Panc1 (cell line): ENCODE results near the gene GOLGA8K. TPM values are rescaled to one million over a fixed set of nuclear protein-coding genes. Genes with fewer than 3 reads are reported as not detected.
"Not testable (repeated sequence)": the region's sequence is repeated elsewhere in the genome, so short reads cannot be mapped to it uniquely, and the experiment has no call there.

ENCODE experiments used
- ATAC-seq: fragments of 200-7000 bp; cut with Tn5 transposase; 2 replicates; pipeline ENCODE4 v1.9.1; 2020; ENCODE audit warnings: mild to moderate bottlenecking, moderate library complexity
- BruUV-seq: library from RNA; stranded (reverse); fragments of 400-500 nt; replicated peaks from 2 replicates; lab custom pipeline; 2021; lab: Mats Ljungman, UMichigan
- CTCF ChIA-PET: fragments of 300-600 bp; sonication (Branson Sonifier 250); formaldehyde crosslinking; loops from one replicate; lab custom pipeline; 2022; ENCODE audit warnings: antibody characterized with exemption; lab: Charles Lee
- POLR2A ChIA-PET: fragments of 300-600 bp; sonication (Branson Sonifier 250); formaldehyde crosslinking; loops from one replicate; lab custom pipeline; 2022; ENCODE audit warnings: antibody characterized with exemption; lab: Charles Lee
- DNase-seq: peaks from one replicate; pipeline ENCODE4 v3.0.0-alpha.2; 2010; ENCODE audit warnings: low read depth, low spot score
- H3K27ac ChIP-seq: 2 replicates; pipeline ENCODE4 v1.5.1; 2011; ENCODE audit warnings: mild to moderate bottlenecking, low read length, inconsistent platforms
- H3K27me3 ChIP-seq: fragments of 200-500 bp; sonication (Bioruptor generic); 2 replicates; pipeline ENCODE4 v1.6.0; 2014; ENCODE audit warnings: low read length, inconsistent platforms; ENCODE audit not compliant: control insufficient read depth, insufficient read depth
- H3K36me3 ChIP-seq: fragments of 200-500 bp; sonication (Bioruptor generic); 2 replicates; pipeline ENCODE4 v1.5.1; 2014; ENCODE audit warnings: inconsistent platforms, mild to moderate bottlenecking, low read length, moderate library complexity; ENCODE audit not compliant: control insufficient read depth, insufficient read depth
- H3K4me1 ChIP-seq: 2 replicates; pipeline ENCODE4 v1.5.1; 2011; ENCODE audit warnings: inconsistent platforms, mild to moderate bottlenecking, low read length, moderate library complexity; ENCODE audit not compliant: control insufficient read depth, insufficient read depth
- H3K4me3 ChIP-seq, 2 experiments: 2 replicates each; pipeline ENCODE4 v1.5.1; 2011 to 2012; ENCODE audit warnings: low read depth in 2 of 2, low read length in 2 of 2, mild to moderate bottlenecking in 2 of 2, inconsistent platforms in 1 of 2, moderate library complexity in 1 of 2
- H3K9me3 ChIP-seq: fragments of 200-500 bp; sonication (Bioruptor generic); 2 replicates; pipeline ENCODE4 v1.5.1; 2014; ENCODE audit warnings: low read depth, mild to moderate bottlenecking, inconsistent platforms, low read length, moderate library complexity; ENCODE audit not compliant: control insufficient read depth, insufficient read depth
- in situ Hi-C: cut with HindIII; loops from 2 replicates; pipeline ENCODE4 v1.10.0; 2016; ENCODE audit warnings: low sequenced_read_pairs, low pct_unique_long_range_greater_than_20kb
- intact Hi-C: fragments of 100-400 bp; cut with micrococcal nuclease; formaldehyde crosslinking; loops from one replicate; pipeline ENCODE4 v1.10.0; 2022; ENCODE audit not compliant: unreplicated experiment
- total RNA-seq: library from RNA; stranded (reverse); gene quantifications from one replicate; pipeline ENCODE4 v1.2.1, GENCODE V29; 2021; ENCODE audit not compliant: unreplicated experiment

GOLGA8K gene
- total RNA-seq, 1 experiment from 2014 or later: 1.5 TPM

GRCh38 chr15:32356909-32357308, 46.2 kb downstream of the GOLGA8K start:
- intact Hi-C loops, ATAC-seq, H3K4me3 ChIP-seq, H3K36me3 ChIP-seq, BruUV-seq, H3K4me1 ChIP-seq, H3K9me3 ChIP-seq, POLR2A ChIA-PET, CTCF ChIA-PET, H3K27ac ChIP-seq, H3K27me3 ChIP-seq, DNase-seq, in situ Hi-C loops: not testable (repeated sequence)

GRCh38 chr15:32352748-32353147, 50.3 kb downstream of the GOLGA8K start:
- POLR2A ChIA-PET, in situ Hi-C loops, BruUV-seq, DNase-seq, intact Hi-C loops, CTCF ChIA-PET, H3K36me3 ChIP-seq, H3K4me3 ChIP-seq, H3K9me3 ChIP-seq, H3K27ac ChIP-seq, H3K27me3 ChIP-seq, H3K4me1 ChIP-seq: not testable (repeated sequence)
- ATAC-seq: peak; percentile 72

GRCh38 chr15:32350563-32351220, 52.4 kb downstream of the GOLGA8K start:
- H3K27me3 ChIP-seq, H3K27ac ChIP-seq, H3K4me3 ChIP-seq, POLR2A ChIA-PET, H3K4me1 ChIP-seq, H3K9me3 ChIP-seq, intact Hi-C loops, ATAC-seq, BruUV-seq, H3K36me3 ChIP-seq, in situ Hi-C loops, DNase-seq, CTCF ChIA-PET: not testable (repeated sequence)

GRCh38 chr15:32347037-32347436, 56.1 kb downstream of the GOLGA8K start:
- H3K27ac ChIP-seq, in situ Hi-C loops, BruUV-seq, H3K27me3 ChIP-seq, DNase-seq, POLR2A ChIA-PET, ATAC-seq, H3K9me3 ChIP-seq, H3K36me3 ChIP-seq, intact Hi-C loops, CTCF ChIA-PET, H3K4me1 ChIP-seq, H3K4me3 ChIP-seq: not testable (repeated sequence)

- H3K4me1 ChIP-seq, CTCF ChIA-PET, H3K36me3 ChIP-seq, BruUV-seq, POLR2A ChIA-PET, H3K4me3 ChIP-seq, H3K27me3 ChIP-seq, H3K27ac ChIP-seq, in situ Hi-C loops, intact Hi-C loops, H3K9me3 ChIP-seq, ATAC-seq, DNase-seq: not testable (repeated sequence)
Measured at GRCh38 chr15:32345978-32346547, 57.0 kb downstream of the GOLGA8K start.

- intact Hi-C loops, DNase-seq, H3K9me3 ChIP-seq, H3K4me3 ChIP-seq, CTCF ChIA-PET, H3K27ac ChIP-seq, H3K36me3 ChIP-seq, BruUV-seq, POLR2A ChIA-PET, ATAC-seq, H3K27me3 ChIP-seq, H3K4me1 ChIP-seq, in situ Hi-C loops: not testable (repeated sequence)
Measured at GRCh38 chr15:32343921-32344320, 59.2 kb downstream of the GOLGA8K start.
